ENCODE results near the gene PTPN4.

Gene PTPN4

GRCh38 chr2:119734047-119734446 lies 25.7 kb upstream of the PTPN4 start:
- no peak for DNase-seq (ENCODE audit: low read depth)

- DNase-seq (ENCODE audit: low read depth): no peak
Observed at GRCh38 chr2:119735565-119735964, 24.2 kb upstream of the PTPN4 start.

GRCh38 chr2:119736021-119736420 lies 23.7 kb upstream of the PTPN4 start:
- no peak for DNase-seq (ENCODE audit: low read depth)

- DNase-seq (ENCODE audit: low read depth): no peak
Observed at GRCh38 chr2:119739580-119740255, 20.0 kb upstream of the PTPN4 start.

GRCh38 chr2:119741001-119741400 lies 18.7 kb upstream of the PTPN4 start:
- no peak for DNase-seq (ENCODE audit: low read depth)

GRCh38 chr2:119741868-119742267 lies 17.9 kb upstream of the PTPN4 start:
- no peak for DNase-seq (ENCODE audit: low read depth)

GRCh38 chr2:119744335-119744939 lies 15.3 kb upstream of the PTPN4 start:
- DNase-seq (ENCODE audit: low read depth): no peak

GRCh38 chr2:119745566-119745965 lies 14.2 kb upstream of the PTPN4 start:
- no peak for DNase-seq (ENCODE audit: low read depth)

- no peak for DNase-seq (ENCODE audit: low read depth)
Observed at GRCh38 chr2:119746836-119747686, 12.7 kb upstream of the PTPN4 start.

- no peak for DNase-seq (ENCODE audit: low read depth)
Observed at GRCh38 chr2:119748135-119748534, 11.6 kb upstream of the PTPN4 start.

- no peak for DNase-seq (ENCODE audit: low read depth)
Observed at GRCh38 chr2:119749477-119750012, 10.2 kb upstream of the PTPN4 start.

GRCh38 chr2:119751706-119752105 lies 8.0 kb upstream of the PTPN4 start:
- DNase-seq (ENCODE audit: low read depth): no peak

GRCh38 chr2:119753041-119753929 lies 6.4 kb upstream of the PTPN4 start:
- no peak for DNase-seq (ENCODE audit: low read depth)

- DNase-seq (ENCODE audit: low read depth): no peak
Observed at GRCh38 chr2:119753930-119754321, 5.8 kb upstream of the PTPN4 start.

- DNase-seq (ENCODE audit: low read depth): no peak
Observed at GRCh38 chr2:119755906-119756305, 3.8 kb upstream of the PTPN4 start.

GRCh38 chr2:119756837-119757236 lies 2.9 kb upstream of the PTPN4 start:
- DNase-seq (ENCODE audit: low read depth): no peak

- no peak for DNase-seq (ENCODE audit: low read depth)
Observed at GRCh38 chr2:119758881-119759450, 756 bp upstream of the PTPN4 start.

GRCh38 chr2:119760237-119760955 lies 674 bp downstream of the PTPN4 start:
- DNase-seq (ENCODE audit: low read depth): no peak

GRCh38 chr2:119760956-119761275 lies 1.2 kb downstream of the PTPN4 start:
- no peak for DNase-seq (ENCODE audit: low read depth)

GRCh38 chr2:119764832-119765231 lies 5.1 kb downstream of the PTPN4 start:
- DNase-seq (ENCODE audit: low read depth): no peak

GRCh38 chr2:119765433-119766002 lies 5.8 kb downstream of the PTPN4 start:
- no peak for DNase-seq (ENCODE audit: low read depth)
